Activated T-helper 1 cell treated with Interleukin-2 at 50 U/mL for 16 hours (primary cell): ENCODE measurements around the gene CD40.

Experiments
- DNase-seq: peaks from one replicate; pipeline ENCODE4 v3.0.0-alpha.2; 2020; ENCODE audit warnings: low read depth

Gene CD40

GRCh38 chr20:46123482-46124245, 5.5 kb downstream of the CD40 start:
- DNase-seq: no peak

DNA sequence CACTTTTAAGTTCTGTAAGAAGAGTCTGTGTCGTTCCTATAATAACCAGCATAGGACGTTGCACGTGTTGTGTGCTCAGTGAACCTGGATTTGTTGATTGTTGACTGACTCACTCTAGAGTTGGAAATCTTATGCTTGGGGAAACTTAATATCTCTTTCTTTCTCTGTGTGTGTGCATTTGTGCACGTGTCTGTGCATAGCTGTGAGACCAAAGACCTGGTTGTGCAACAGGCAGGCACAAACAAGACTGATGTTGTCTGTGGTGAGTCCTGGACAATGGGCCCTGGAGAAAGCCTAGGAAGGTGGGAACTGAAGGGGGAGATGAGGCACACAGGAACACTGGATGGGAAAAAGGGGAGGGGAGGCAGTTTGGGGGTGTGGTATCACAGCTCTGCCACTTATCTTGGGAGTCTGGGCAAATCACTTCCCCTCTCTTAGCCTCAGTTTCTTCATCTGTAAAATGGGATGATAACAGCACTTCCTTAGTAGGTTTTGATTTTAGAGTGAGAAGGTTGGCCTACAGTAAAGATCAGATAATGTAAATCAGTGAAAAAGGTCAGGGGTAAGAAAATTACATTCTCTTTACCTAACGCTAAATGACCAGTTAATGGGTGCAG, 8.4 kb downstream of the CD40 start:
- DNase-seq: no peak

GRCh38 chr20:46127396-46128010, 9.4 kb downstream of the CD40 start:
- no peak for DNase-seq

- no peak for DNase-seq
These were observed 10.4 kb downstream of the CD40 start for GRCh38 chr20:46128310-46129151.

DNA sequence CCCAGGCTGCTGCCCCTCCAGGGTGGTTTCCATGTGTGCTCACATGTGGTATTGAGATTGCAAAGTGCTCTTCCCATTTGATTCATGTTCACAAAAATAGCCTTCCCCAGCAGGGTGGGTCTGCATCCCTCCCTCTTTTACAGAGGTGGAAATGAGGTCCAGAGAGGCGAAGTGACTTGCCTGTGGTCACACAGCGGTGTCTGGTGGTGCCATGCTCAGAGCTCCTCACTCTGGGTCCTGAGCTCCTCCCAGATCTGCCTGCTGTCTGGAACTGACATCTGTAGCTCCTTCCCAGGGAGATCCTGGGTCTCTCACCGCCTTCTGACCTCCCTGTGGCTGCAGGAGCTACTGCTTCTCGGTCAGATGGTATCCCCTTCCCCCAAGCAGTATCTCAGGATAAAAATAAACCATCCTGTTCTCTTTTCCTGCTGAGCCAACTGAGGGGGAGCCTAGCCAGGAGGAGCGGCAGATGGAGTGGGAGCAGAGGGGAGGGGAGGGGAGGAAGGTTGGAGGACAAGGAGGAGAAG, 11.9 kb downstream of the CD40 start:
- no peak for DNase-seq

GRCh38 chr20:46130534-46130933, 12.4 kb downstream of the CD40 start:
- no peak for DNase-seq

DNA sequence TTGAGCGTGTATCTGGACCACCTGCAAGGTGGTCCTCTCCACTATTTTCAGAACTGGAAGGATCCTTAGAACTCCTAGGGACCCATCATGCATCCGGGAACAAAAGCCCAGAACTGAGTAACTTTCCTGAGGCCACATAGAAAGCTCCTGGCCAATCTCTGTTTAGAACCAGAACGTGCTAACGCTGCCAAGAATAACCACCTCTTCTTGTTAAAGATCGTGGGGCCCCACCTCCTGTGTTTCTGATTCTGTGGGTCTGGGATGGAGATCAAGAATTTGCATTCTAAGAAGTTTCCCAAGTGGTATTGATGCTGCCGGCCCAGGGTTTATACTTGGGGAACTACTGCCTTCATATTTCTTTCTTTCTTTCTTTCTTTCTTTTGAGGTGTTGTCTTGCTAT, 13.3 kb downstream of the CD40 start:
- DNase-seq: no peak

DNA sequence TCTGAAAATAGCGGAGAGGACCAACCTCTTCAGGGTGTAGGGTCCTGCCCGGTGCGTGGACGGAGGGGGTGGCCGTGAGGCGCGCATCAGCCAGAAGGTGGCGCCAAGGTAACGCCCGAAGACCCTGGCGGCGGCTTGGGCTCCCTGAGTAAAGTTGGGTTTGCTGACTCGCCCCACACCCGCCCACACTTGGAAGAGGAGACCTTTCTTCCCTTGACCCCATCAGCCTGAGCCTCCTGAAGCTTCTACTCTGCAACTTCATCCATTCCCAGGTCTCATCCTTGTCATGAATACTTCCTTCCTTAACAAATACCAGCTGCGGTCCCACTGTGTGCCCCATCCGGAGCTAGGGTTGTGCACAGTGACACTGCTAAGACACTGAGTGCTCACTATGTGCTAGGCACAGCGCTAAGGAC, 14.6 kb downstream of the CD40 start:
- peak; percentile 32 for DNase-seq

GRCh38 chr20:46133886-46134654, 16.0 kb downstream of the CD40 start:
- DNase-seq: no peak

GRCh38 chr20:46134716-46135115, 16.6 kb downstream of the CD40 start:
- no peak for DNase-seq

DNA sequence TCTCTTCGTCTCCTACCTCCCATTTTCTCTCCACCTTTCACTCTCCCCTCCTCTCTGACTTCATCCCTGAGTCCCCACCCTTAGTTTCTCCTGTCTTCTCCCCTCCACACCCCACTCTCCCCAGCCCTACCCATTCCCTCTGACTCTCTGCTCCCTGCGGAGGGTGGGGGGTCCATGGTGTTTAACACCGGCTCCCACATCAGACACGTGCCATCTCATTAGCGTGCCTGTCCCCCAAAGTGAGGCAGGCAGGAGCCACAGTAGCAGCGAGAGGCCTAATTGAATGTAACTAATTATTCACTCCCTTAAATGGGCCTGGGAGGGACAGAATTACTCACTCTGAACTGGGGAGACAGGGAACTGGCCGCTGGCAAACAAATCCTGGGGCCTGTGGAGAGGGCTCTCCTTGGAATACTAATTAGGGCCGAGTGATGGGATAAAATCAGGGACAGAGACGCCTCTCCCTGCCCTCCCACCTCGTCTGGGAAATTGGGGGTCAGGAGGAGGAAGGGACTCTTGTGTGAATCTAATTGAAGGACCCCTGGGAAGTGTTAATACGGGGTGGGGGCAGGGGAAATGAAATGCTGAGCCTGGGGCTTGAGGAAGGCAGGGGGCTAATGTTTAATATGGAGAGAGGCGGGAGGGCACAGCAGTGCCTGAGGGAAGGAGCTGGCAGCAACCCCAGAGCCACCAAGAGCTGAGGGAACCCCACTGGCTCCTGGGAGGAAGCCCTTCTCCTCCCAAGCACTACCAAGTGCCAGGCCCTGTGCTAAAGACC, 17.9 kb downstream of the CD40 start:
- DNase-seq: no peak

DNA sequence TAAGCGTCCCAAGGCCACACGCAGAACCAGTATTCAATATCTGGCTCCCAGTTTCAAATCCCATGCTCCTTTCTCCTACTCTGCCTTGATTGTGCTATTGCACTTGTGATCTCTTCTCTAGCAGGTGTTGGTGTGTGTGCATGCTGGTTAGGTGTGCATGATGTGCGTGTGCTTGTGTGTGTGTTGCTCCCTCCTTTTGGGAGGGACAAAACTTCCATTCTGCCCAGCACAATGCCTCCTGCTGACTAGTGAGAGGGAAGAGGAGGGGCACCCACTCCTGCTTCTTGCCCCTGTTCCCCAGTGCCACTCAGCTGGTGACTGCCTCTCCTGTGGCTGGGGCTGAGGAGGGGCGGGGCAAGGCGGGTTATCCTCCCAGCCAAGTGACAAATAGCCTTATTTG, 19.7 kb downstream of the CD40 start:
- no peak for DNase-seq

GRCh38 chr20:46139266-46139889, 21.3 kb downstream of the CD40 start:
- DNase-seq: no peak

- DNase-seq: no peak
These were observed 21.9 kb downstream of the CD40 start for GRCh38 chr20:46139908-46140482.

GRCh38 chr20:46142124-46142523, 24.0 kb downstream of the CD40 start:
- DNase-seq: no peak

DNA sequence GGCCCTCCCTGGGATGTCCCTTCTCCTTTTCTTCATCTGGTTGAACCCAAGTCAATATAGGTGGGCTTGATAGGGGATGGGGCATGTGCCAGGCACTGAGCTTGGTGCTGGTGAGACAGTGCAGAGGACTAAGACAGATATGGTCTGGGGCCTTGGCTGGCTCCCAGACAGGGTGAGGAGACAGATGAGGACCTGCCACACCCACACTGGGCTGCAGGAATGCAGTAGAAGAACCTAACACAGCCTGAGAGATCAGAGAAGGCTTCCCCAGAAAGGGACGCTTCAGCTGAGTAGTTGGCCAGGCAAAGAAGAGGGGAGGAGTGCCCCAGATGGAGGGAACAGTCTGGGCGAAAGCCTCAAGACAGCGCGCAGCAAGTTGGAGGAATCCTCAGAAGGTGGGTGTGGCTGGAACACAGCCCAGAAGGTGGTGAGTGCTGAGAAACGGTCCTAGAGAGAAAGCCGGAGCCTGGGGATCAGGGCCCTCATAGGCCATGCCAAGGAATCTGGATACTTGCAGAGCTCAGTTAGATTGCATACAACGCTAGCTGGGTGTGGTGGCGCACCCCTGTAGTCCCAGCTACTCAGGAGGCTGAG, 26.4 kb downstream of the CD40 start:
- DNase-seq: no peak

- DNase-seq: no peak
These were observed 27.6 kb downstream of the CD40 start for GRCh38 chr20:46145713-46146112.

DNA sequence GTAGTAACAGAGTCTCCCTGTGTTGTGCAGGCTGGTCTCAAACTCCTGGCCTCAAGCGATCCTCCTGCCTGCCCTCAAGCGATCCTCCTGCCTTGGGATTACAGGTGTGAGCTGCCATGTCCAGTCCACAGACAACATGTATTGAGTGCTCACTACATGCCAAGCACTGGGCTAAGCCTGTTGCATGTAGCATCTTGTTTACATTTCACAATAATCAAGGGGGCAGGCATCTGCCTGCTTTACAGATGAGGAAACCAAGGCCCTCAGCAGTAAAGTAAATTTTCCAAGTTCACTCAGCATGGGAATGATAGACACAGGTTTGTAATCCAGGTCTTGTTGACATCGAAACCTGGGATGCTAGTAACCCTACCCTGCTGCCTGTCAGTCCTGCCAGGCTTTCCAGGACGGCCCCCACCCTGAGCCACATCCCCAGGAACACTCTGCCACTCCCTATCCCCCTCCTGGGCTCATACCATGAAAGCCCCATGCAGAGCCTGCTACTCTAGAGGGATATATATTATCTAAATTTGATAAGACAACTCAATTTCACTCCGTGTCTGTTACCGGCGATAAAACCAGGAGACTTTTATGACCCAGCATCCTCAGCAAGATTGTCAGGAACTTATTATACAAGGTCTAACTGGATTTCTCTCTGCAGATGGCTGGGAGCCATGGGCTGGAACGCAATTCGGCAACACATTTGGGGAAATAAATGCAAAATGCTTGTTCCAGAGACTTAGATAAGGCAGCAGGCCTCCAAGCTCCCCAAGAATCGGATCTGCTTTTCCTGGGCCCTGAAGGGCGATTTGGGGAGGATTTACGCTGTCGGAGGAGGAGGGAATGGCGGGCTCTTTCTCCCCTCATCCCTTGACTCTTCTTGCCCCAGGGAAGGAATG, 30.4 kb downstream of the CD40 start:
- DNase-seq: no peak
